Smooth muscle cell (in vitro differentiated cells): ENCODE measurements around the gene ROBO3. TPM values are rescaled to one million over a fixed set of nuclear protein-coding genes. Genes with fewer than 3 reads are reported as not detected.

Experiments used
- DNase-seq: peaks from one replicate; lab custom pipeline; 2025; ENCODE audit not compliant: unreplicated experiment; lab: John Stamatoyannopoulos, UW
- H2AFZ ChIP-seq: fragments of 200-600 bp; sonication (generic); 2 replicates; pipeline ENCODE4 v1.6.0; 2016; ENCODE audit warnings: antibody characterized with exemption, low read depth, mild to moderate bottlenecking
- H3F3A ChIP-seq: fragments of 200-600 bp; sonication (generic); 2 replicates; pipeline ENCODE4 v1.6.0; 2017; ENCODE audit warnings: antibody characterized with exemption, low read depth
- H3K27ac ChIP-seq: fragments of 200-600 bp; sonication (generic); 2 replicates; pipeline ENCODE4 v1.5.1; 2016; ENCODE audit warnings: low read depth, mild to moderate bottlenecking
- H3K27me3 ChIP-seq: fragments of 200-600 bp; sonication (generic); 2 replicates; pipeline ENCODE4 v1.6.1; 2016; ENCODE audit warnings: low read depth, mild to moderate bottlenecking
- H3K36me3 ChIP-seq: fragments of 200-600 bp; sonication (generic); 2 replicates; pipeline ENCODE4 v1.5.1; 2016; ENCODE audit warnings: low read depth
- H3K4me1 ChIP-seq: fragments of 200-600 bp; sonication (generic); 2 replicates; pipeline ENCODE4 v1.5.1; 2016; ENCODE audit warnings: low read depth
- H3K4me2 ChIP-seq: fragments of 200-600 bp; sonication (generic); 2 replicates; pipeline ENCODE4 v1.6.0; 2016; ENCODE audit warnings: mild to moderate bottlenecking
- H3K4me3 ChIP-seq: fragments of 200-600 bp; sonication (generic); 2 replicates; pipeline ENCODE4 v1.5.1; 2016; ENCODE audit warnings: mild to moderate bottlenecking
- H3K79me2 ChIP-seq: fragments of 200-600 bp; sonication (generic); 2 replicates; pipeline ENCODE4 v1.6.0; 2016; ENCODE audit warnings: low read depth, mild to moderate bottlenecking
- H3K9ac ChIP-seq: fragments of 200-600 bp; sonication (generic); 2 replicates; pipeline ENCODE4 v1.6.0; 2016; ENCODE audit warnings: low read depth
- H3K9me3 ChIP-seq: fragments of 200-600 bp; sonication (generic); replicated peaks from 2 replicates; pipeline ENCODE4 v1.5.1; 2016; ENCODE audit warnings: low read depth
- H4K20me1 ChIP-seq: fragments of 200-600 bp; sonication (generic); 2 replicates; pipeline ENCODE4 v1.6.0; 2016; ENCODE audit warnings: low read depth
- CTCF ChIP-seq: fragments of 200-600 bp; sonication (generic); IDR thresholded peaks from 2 replicates; pipeline ENCODE4 v1.5.1; 2017; ENCODE audit warnings: borderline replicate concordance, mild to moderate bottlenecking, antibody characterized with exemption; ENCODE audit not compliant: insufficient read depth, poor library complexity, severe bottlenecking
- WGBS: methylation state at CpG from one replicate; pipeline ENCODE4 v1.1.7; 2016; ENCODE audit warnings: low lambda C conversion rate; 5-methylcytosine and 5-hydroxymethylcytosine counted together
- polyA plus RNA-seq: library from polyadenylated mRNA; unstranded; fragments of >200 nt; fragmentation: Nextera tagmentation; extraction: Ambion mirVana; gene quantifications from 2 replicates; pipeline ENCODE4 v1.2.1, GENCODE V29; 2016
- total RNA-seq: library from RNA; depleted of rRNA; stranded (reverse); fragments of >200 nt; gene quantifications from 2 replicates; pipeline ENCODE4 v1.2.3, GENCODE V29; 2014

ROBO3 gene
- total and polyA plus RNA-seq, 2 experiments from 2014 or later: 8.9 to 12.8 TPM

- no peak for DNase-seq
- H3K4me1 ChIP-seq: no peaks in the 10 kb centered on the region
- peak within 1 kb of the TSS; percentile 67 for H3K27ac ChIP-seq
- H3K4me3 ChIP-seq: no peak within 1 kb of the TSS
- H3K79me2 ChIP-seq: no peaks in the 10 kb centered on the region
- no peak for TF ChIP-seq CTCF
- H3K4me2 ChIP-seq: no peak within 1 kb of the TSS
- no peaks in the 10 kb centered on the region for H3K36me3 ChIP-seq
- H3K9ac ChIP-seq: no peak within 1 kb of the TSS
- H3K9me3 ChIP-seq: no peaks in the 10 kb centered on the region
- peaks cover 4% of the 10 kb centered on the region for H3F3A ChIP-seq
- WGBS: 86% methylated on average over 12 of the region's 12 CpGs
- no peaks in the 10 kb centered on the region for H4K20me1 ChIP-seq
- H3K27me3 ChIP-seq: no peaks in the 10 kb centered on the region
- peak within 1 kb of the TSS; percentile 31 for H2AFZ ChIP-seq
Observed at GRCh38 chr11:124897674-124898262, 32.5 kb downstream of the ROBO3 start, which contains the start of gene ROBO4. ROBO4 (minus strand) TSS chr11:124897865; CDS start chr11:124897795, 70 bp downstream.

GRCh38 chr11:124898263-124898680, 33.0 kb downstream of the ROBO3 start:
- Histone ChIP-seq H3K27me3 (no peaks in the 10 kb centered on the region), H3K27ac (peak overlapping the region; percentile 67), H4K20me1 (no peaks in the 10 kb centered on the region), H3K9ac (no peak overlapping the region), H3K4me1 (no peaks in the 10 kb centered on the region), H3F3A (peaks cover 4% of the 10 kb centered on the region), H3K4me2 (no peak overlapping the region), H3K79me2 (no peaks in the 10 kb centered on the region), H3K36me3 (no peaks in the 10 kb centered on the region), H3K4me3 (no peak overlapping the region), H2AFZ (peak overlapping the region; percentile 31), H3K9me3 (no peaks in the 10 kb centered on the region)
- DNase-seq: no peak
- WGBS: 46% methylated on average over 3 of the region's 3 CpGs
- TF ChIP-seq CTCF: no peak

- no peaks in the 10 kb centered on the region for H3K4me1 ChIP-seq
- no peak for TF ChIP-seq CTCF
- no peak for DNase-seq
Observed at GRCh38 chr11:124898711-124899110, 33.5 kb downstream of the ROBO3 start.

More at GRCh38 chr11:124898711-124899110, 33.5 kb downstream of the ROBO3 start:
- Histone ChIP-seq H3K9ac (no peak overlapping the region), H4K20me1 (no peaks in the 10 kb centered on the region), H3K27me3 (no peaks in the 10 kb centered on the region), H3K4me2 (no peak overlapping the region), H3F3A (peaks cover 4% of the 10 kb centered on the region), H3K9me3 (no peaks in the 10 kb centered on the region), H3K27ac (peak overlapping the region; percentile 67), H3K79me2 (no peaks in the 10 kb centered on the region), H2AFZ (peak overlapping the region; percentile 31), H3K4me3 (no peak overlapping the region), H3K36me3 (no peaks in the 10 kb centered on the region)
- WGBS: 51% methylated on average over 5 of the region's 5 CpGs
